Measurements from ENCODE around the gene OR6F1.

- TF ChIP-seq POLR2A (IDR thresholded peaks at IDR 0.05) = no peak
- TF ChIP-seq CTCF (IDR thresholded peaks at IDR 0.05) = no peak
Measured at GRCh38 chr1:247679639-247680038, 36.8 kb downstream of the OR6F1 start, which contains the start of gene OR13G1.

All from tibial nerve (tissue), 3 donors.